ENCODE data around the gene SEC24C.

SEC24C gene

GRCh38 chr10:73746721-73747120 is 2.5 kb downstream of the SEC24C start:
- no peak overlapping the region for H3K9ac ChIP-seq (ENCODE audit: low read length)
- TF ChIP-seq EZH2phosphoT487 (conservative IDR thresholded peaks at IDR 0.05; ENCODE audit: low read length) (no peak), CTCF (IDR thresholded peaks at IDR 0.05; ENCODE audit: insufficient read depth, low read length, poor library complexity, severe bottlenecking) (no peak)
- 0 out of 2 replicates have a peak, but pooled peaks cover 6% of the 10 kb centered on the region for H3K36me3 ChIP-seq (ENCODE audit: low read length)
- no peak overlapping the region for H3K4me3 ChIP-seq (ENCODE audit: insufficient read depth, low read length, poor library complexity, severe bottlenecking)
- H3K27ac ChIP-seq (ENCODE audit: low read depth, low read length) = no peak overlapping the region
- peaks cover 72% of the 10 kb centered on the region for H3K79me2 ChIP-seq (ENCODE audit: insufficient read depth, low read length)
- H3K9me2 ChIP-seq (replicated peaks; ENCODE audit: insufficient read depth, low read length) = no peaks in the 10 kb centered on the region
- H3K27me3 ChIP-seq (ENCODE audit: low read length) = no peaks in the 10 kb centered on the region
- no peaks in the 10 kb centered on the region for H3K9me3 ChIP-seq (ENCODE audit: insufficient read depth, low read length)
- H3F3A ChIP-seq (ENCODE audit: insufficient read depth) = no peaks in the 10 kb centered on the region
- no peak overlapping the region for H2AFZ ChIP-seq (ENCODE audit: low read depth, low read length, severe bottlenecking)
- H3K4me2 ChIP-seq (ENCODE audit: low read depth, low read length, poor library complexity, severe bottlenecking) = no peak overlapping the region
- no peaks in the 10 kb centered on the region; the same call in 1 of the 2 replicates for H4K20me1 ChIP-seq (ENCODE audit: low read depth, low read length)

DNA sequence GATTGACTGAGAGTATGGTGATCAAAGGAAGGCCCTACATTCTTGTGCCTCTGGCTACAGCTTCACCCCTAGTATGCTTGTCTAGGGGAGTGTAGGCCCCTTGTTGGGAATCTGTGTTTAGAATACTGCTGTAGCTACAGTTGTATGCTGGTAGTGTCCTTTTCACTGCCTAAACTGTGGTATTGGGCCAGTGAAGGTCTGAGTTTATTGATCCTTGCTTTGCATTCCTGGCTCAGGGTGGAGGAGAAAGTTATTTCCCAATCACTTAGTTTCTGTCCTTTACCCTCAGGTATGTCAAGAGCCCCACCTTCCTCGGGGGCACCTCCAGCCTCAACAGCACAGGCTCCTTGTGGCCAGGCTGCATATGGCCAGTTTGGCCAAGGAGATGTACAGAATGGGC is 6.6 kb downstream of the SEC24C start:
- Histone ChIP-seq H3K36me3 (ENCODE audit: low read length) (peaks cover 9% of the 10 kb centered on the region; the same call in 1 of the 2 replicates), H3K4me2 (ENCODE audit: low read depth, low read length, poor library complexity, severe bottlenecking) (no peak overlapping the region), H2AFZ (ENCODE audit: low read depth, low read length, severe bottlenecking) (no peak overlapping the region), H3K27me3 (ENCODE audit: low read length) (no peaks in the 10 kb centered on the region), H3K9me2 (replicated peaks; ENCODE audit: insufficient read depth, low read length) (no peaks in the 10 kb centered on the region), H3K9ac (ENCODE audit: low read length) (no peak overlapping the region), H3K79me2 (ENCODE audit: insufficient read depth, low read length) (peaks cover 37% of the 10 kb centered on the region), H3K4me3 (ENCODE audit: insufficient read depth, low read length, poor library complexity, severe bottlenecking) (no peak overlapping the region), H3F3A (ENCODE audit: insufficient read depth) (no peaks in the 10 kb centered on the region), H3K9me3 (ENCODE audit: insufficient read depth, low read length) (no peaks in the 10 kb centered on the region), H4K20me1 (ENCODE audit: low read depth, low read length) (no peaks in the 10 kb centered on the region; the same call in 1 of the 2 replicates), H3K27ac (ENCODE audit: low read depth, low read length) (no peak overlapping the region)
- TF ChIP-seq CTCF (IDR thresholded peaks at IDR 0.05; ENCODE audit: insufficient read depth, low read length, poor library complexity, severe bottlenecking) = no peak
- TF ChIP-seq EZH2phosphoT487 (conservative IDR thresholded peaks at IDR 0.05; ENCODE audit: low read length) = no peak

- H3K9ac ChIP-seq (ENCODE audit: low read length) = no peak overlapping the region
- H3K4me3 ChIP-seq (ENCODE audit: insufficient read depth, low read length, poor library complexity, severe bottlenecking) = no peak overlapping the region
- H3K27ac ChIP-seq (ENCODE audit: low read depth, low read length) = no peak overlapping the region
- no peaks in the 10 kb centered on the region for H3K9me2 ChIP-seq (replicated peaks; ENCODE audit: insufficient read depth, low read length)
- H3K9me3 ChIP-seq (ENCODE audit: insufficient read depth, low read length) = no peaks in the 10 kb centered on the region
- no peak for TF ChIP-seq CTCF (IDR thresholded peaks at IDR 0.05; ENCODE audit: insufficient read depth, low read length, poor library complexity, severe bottlenecking)
- TF ChIP-seq EZH2phosphoT487 (conservative IDR thresholded peaks at IDR 0.05; ENCODE audit: low read length) = no peak
- no peaks in the 10 kb centered on the region for H3K79me2 ChIP-seq (ENCODE audit: insufficient read depth, low read length)
- H3K4me2 ChIP-seq (ENCODE audit: low read depth, low read length, poor library complexity, severe bottlenecking) = no peak overlapping the region
- H3K36me3 ChIP-seq (ENCODE audit: low read length) = peaks cover 3% of the 10 kb centered on the region; the same call in 1 of the 2 replicates
- no peaks in the 10 kb centered on the region for H4K20me1 ChIP-seq (ENCODE audit: low read depth, low read length)
- H3F3A ChIP-seq (ENCODE audit: insufficient read depth) = no peaks in the 10 kb centered on the region
- no peak overlapping the region for H2AFZ ChIP-seq (ENCODE audit: low read depth, low read length, severe bottlenecking)
- H3K27me3 ChIP-seq (ENCODE audit: low read length) = no peaks in the 10 kb centered on the region
Measured at GRCh38 chr10:73756183-73756582, 12.0 kb downstream of the SEC24C start.

Data from SU-DHL-6 (cell line).